ENCODE measurements around the gene RAPGEF1. TPM values are rescaled to one million over a fixed set of nuclear protein-coding genes. Genes with fewer than 3 reads are reported as not detected.
A peak's percentile ranks its signal among the peaks of the same experiment; 100 is the strongest.

The RAPGEF1 gene
- total RNA-seq, 1 experiment from 2014 or later, result 25.2 TPM

- H4K20me1 ChIP-seq (ENCODE audit: low read length), result no peaks in the 10 kb centered on the region
- H3K27ac ChIP-seq (ENCODE audit: low read length), result no peak overlapping the region
- no peak overlapping the region for H3K4me2 ChIP-seq (ENCODE audit: low read length)
- no peaks in the 10 kb centered on the region for H3K36me3 ChIP-seq (ENCODE audit: low read depth, low read length)
- ChIA-PET CTCF (no interaction called here), POLR2A (ENCODE audit: unreplicated experiment) (no interaction called here)
- no peaks in the 10 kb centered on the region for H3K9me3 ChIP-seq (ENCODE audit: low read length)
- H3K27me3 ChIP-seq (ENCODE audit: low read length), result no peaks in the 10 kb centered on the region
- TF ChIP-seq EZH2phosphoT487 (IDR thresholded peaks at IDR 0.05; ENCODE audit: borderline replicate concordance, low read length), result no peak
- no peak for TF ChIP-seq CTCF (conservative IDR thresholded peaks at IDR 0.05; ENCODE audit: low read depth, low read length)
- TF ChIP-seq EZH2 (IDR thresholded peaks at IDR 0.05; ENCODE audit: low read length, unreplicated experiment), result no peak
- no peak overlapping the region for H3K4me3 ChIP-seq (ENCODE audit: low read length)
- no peak overlapping the region for H3K9ac ChIP-seq (ENCODE audit: low read length)
- DNase-seq (no peak), ATAC-seq (no peak)
- H3K9me2 ChIP-seq (replicated peaks; ENCODE audit: low read length), result no peaks in the 10 kb centered on the region
- H2AFZ ChIP-seq (ENCODE audit: low read length), result no peak overlapping the region
- intact Hi-C loops (cut with micrococcal nuclease), result no loop called here
- no peaks in the 10 kb centered on the region for H3F3A ChIP-seq (ENCODE audit: low read length, unreplicated experiment)
- peaks cover 28% of the 10 kb centered on the region for H3K4me1 ChIP-seq (ENCODE audit: insufficient read depth, low read length)
- H3K79me2 ChIP-seq (ENCODE audit: low read length), result peaks cover 42% of the 10 kb centered on the region
- BruUV-seq (replicated peaks), result no TSS peak
Observed at GRCh38 chr9:131704988-131705387, 34.9 kb downstream of the RAPGEF1 start.

GRCh38 chr9:131704141-131704983 is 35.5 kb downstream of the RAPGEF1 start:
- H3K4me3 ChIP-seq (ENCODE audit: low read length), result no peak overlapping the region
- TF ChIP-seq EZH2phosphoT487 (IDR thresholded peaks at IDR 0.05; ENCODE audit: borderline replicate concordance, low read length) (no peak), CTCF (conservative IDR thresholded peaks at IDR 0.05; ENCODE audit: low read depth, low read length) (no peak), EZH2 (IDR thresholded peaks at IDR 0.05; ENCODE audit: low read length, unreplicated experiment) (no peak)
- intact Hi-C loops (cut with micrococcal nuclease), result no loop called here
- H3K4me1 ChIP-seq (ENCODE audit: insufficient read depth, low read length), result peaks cover 28% of the 10 kb centered on the region
- CTCF ChIA-PET, result no interaction called here
- H3K9ac ChIP-seq (ENCODE audit: low read length), result no peak overlapping the region
- no peaks in the 10 kb centered on the region for H3K36me3 ChIP-seq (ENCODE audit: low read depth, low read length)
- H3K27me3 ChIP-seq (ENCODE audit: low read length), result no peaks in the 10 kb centered on the region
- BruUV-seq (replicated peaks), result no TSS peak
- no peaks in the 10 kb centered on the region for H4K20me1 ChIP-seq (ENCODE audit: low read length)
- POLR2A ChIA-PET (ENCODE audit: unreplicated experiment), result no interaction called here
- H3K79me2 ChIP-seq (ENCODE audit: low read length), result peaks cover 40% of the 10 kb centered on the region
- H3K4me2 ChIP-seq (ENCODE audit: low read length), result no peak overlapping the region
- H3K9me2 ChIP-seq (replicated peaks; ENCODE audit: low read length), result no peaks in the 10 kb centered on the region
- no peaks in the 10 kb centered on the region for H3F3A ChIP-seq (ENCODE audit: low read length, unreplicated experiment)
- no peak overlapping the region for H3K27ac ChIP-seq (ENCODE audit: low read length)
- ATAC-seq (peak; percentile 26; the same call in 1 of the 2 replicates), DNase-seq (peak; percentile 2)
- no peaks in the 10 kb centered on the region for H3K9me3 ChIP-seq (ENCODE audit: low read length)
- H2AFZ ChIP-seq (ENCODE audit: low read length), result no peak overlapping the region

- H3K9me3 ChIP-seq (ENCODE audit: low read length), result no peaks in the 10 kb centered on the region
- no peak overlapping the region for H3K4me2 ChIP-seq (ENCODE audit: low read length)
- H4K20me1 ChIP-seq (ENCODE audit: low read length), result no peaks in the 10 kb centered on the region
- H3K79me2 ChIP-seq (ENCODE audit: low read length), result peaks cover 40% of the 10 kb centered on the region
- BruUV-seq (replicated peaks), result no TSS peak
- H3K9ac ChIP-seq (ENCODE audit: low read length), result no peak overlapping the region
- POLR2A ChIA-PET (ENCODE audit: unreplicated experiment), result no interaction called here
- ATAC-seq (no peak), DNase-seq (no peak)
- H3F3A ChIP-seq (ENCODE audit: low read length, unreplicated experiment), result no peaks in the 10 kb centered on the region
- H3K4me1 ChIP-seq (ENCODE audit: insufficient read depth, low read length), result peaks cover 28% of the 10 kb centered on the region
- intact Hi-C loops (cut with micrococcal nuclease), result no loop called here
- no peak overlapping the region for H3K4me3 ChIP-seq (ENCODE audit: low read length)
- no peak for TF ChIP-seq CTCF (conservative IDR thresholded peaks at IDR 0.05; ENCODE audit: low read depth, low read length)
- TF ChIP-seq EZH2 (IDR thresholded peaks at IDR 0.05; ENCODE audit: low read length, unreplicated experiment), result no peak
- TF ChIP-seq EZH2phosphoT487 (IDR thresholded peaks at IDR 0.05; ENCODE audit: borderline replicate concordance, low read length), result no peak
- CTCF ChIA-PET, result no interaction called here
- H3K27ac ChIP-seq (ENCODE audit: low read length), result no peak overlapping the region
- H3K36me3 ChIP-seq (ENCODE audit: low read depth, low read length), result no peaks in the 10 kb centered on the region
- no peaks in the 10 kb centered on the region for H3K27me3 ChIP-seq (ENCODE audit: low read length)
- no peaks in the 10 kb centered on the region for H3K9me2 ChIP-seq (replicated peaks; ENCODE audit: low read length)
- H2AFZ ChIP-seq (ENCODE audit: low read length), result no peak overlapping the region
Observed at GRCh38 chr9:131703697-131704096, 36.2 kb downstream of the RAPGEF1 start.

Measured in PC-3 (cell line).